Gastroesophageal sphincter (tissue), 3 donors: ENCODE data around the gene ETS2.

ENCODE experiments used
- CTCF ChIP-seq, 4 experiments: fragments of 200-600 bp in 2 of 4; fragments of 450-650 bp in 2 of 4; sonication (generic) in 1 of 4; IDR thresholded peaks; one replicate each; pipeline ENCODE4 v1.5.1; 2017 to 2019; ENCODE audit warnings: antibody characterized with exemption in 4 of 4, mild to moderate bottlenecking in 2 of 4, moderate library complexity in 2 of 4
- EP300 ChIP-seq: sonication (generic); formaldehyde crosslinking; IDR thresholded peaks from one replicate; pipeline ENCODE4 v1.6.1; 2017; ENCODE audit warnings: antibody characterized with exemption, mild to moderate bottlenecking
- POLR2A ChIP-seq, 2 donors: fragments of 450-650 bp; IDR thresholded peaks; one replicate each; pipeline ENCODE4 v1.6.1; 2017; ENCODE audit warnings: antibody characterized with exemption in 2 of 2, mild to moderate bottlenecking in 2 of 2, moderate library complexity in 1 of 2
- POLR2AphosphoS5 ChIP-seq: sonication (generic); formaldehyde crosslinking; IDR thresholded peaks from one replicate; pipeline ENCODE4 v1.6.1; 2017; ENCODE audit warnings: antibody characterized with exemption

GRCh38 chr21:38769191-38769780 is 36.4 kb upstream of the ETS2 start:
- TF ChIP-seq CTCF (IDR thresholded peaks at IDR 0.05) (no peak), POLR2AphosphoS5 (no peak), POLR2A (IDR thresholded peaks at IDR 0.05) (no peak), EP300 (no peak)
